GM21576 (cell line): ENCODE measurements around the gene ABCG1.
"Not testable (repeated sequence)": the region's sequence is repeated elsewhere in the genome, so short reads cannot be mapped to it uniquely, and the experiment has no call there.

ENCODE experiments used
- ATAC-seq: cut with Tn5 transposase; IDR thresholded peaks from one replicate; pipeline ENCODE4 v1.9.1; 2021; ENCODE audit warnings: mild to moderate bottlenecking, moderate library complexity; ENCODE audit not compliant: unreplicated experiment

The ABCG1 gene

DNA sequence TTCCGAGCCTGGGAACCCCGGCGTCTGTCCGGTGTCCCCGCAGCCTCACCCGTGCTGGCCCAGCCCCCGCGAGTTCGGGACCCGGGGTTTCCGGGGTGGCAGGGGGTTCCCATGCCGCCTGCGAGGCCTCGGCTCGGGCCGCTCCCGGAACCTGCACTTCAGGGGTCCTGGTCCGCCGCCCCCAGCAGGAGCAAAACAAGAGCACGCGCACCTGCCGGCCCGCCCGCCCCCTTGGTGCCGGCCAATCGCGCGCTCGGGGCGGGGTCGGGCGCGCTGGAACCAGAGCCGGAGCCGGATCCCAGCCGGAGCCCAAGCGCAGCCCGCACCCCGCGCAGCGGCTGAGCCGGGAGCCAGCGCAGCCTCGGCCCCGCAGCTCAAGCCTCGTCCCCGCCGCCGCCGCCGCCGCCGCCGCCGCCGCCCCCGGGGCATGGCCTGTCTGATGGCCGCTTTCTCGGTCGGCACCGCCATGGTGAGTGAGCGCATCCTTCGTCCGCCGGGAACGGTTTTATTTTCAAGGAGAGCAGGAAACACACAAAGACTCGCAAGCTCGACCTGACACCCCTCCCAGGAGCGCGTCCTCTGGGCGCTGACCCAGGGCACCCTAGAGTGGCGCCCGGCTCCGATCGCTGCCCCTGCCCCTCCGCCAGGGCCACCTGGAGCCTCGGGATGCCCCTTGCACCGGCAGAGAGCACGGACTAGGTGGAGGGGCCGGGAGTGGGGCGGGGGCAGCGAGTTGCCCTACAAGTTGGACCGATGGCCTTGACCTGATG is at the start of gene ABCG1:
TSS of gene ABCG1 (plus strand) at position 305 of the 770 bp plus-strand sequence. CDS start at position 428, 123 bp downstream.
- peak; percentile 29 for ATAC-seq

GRCh38 chr21:42169758-42170157 is 49.2 kb upstream of the ABCG1 start:
- ATAC-seq = no peak

DNA sequence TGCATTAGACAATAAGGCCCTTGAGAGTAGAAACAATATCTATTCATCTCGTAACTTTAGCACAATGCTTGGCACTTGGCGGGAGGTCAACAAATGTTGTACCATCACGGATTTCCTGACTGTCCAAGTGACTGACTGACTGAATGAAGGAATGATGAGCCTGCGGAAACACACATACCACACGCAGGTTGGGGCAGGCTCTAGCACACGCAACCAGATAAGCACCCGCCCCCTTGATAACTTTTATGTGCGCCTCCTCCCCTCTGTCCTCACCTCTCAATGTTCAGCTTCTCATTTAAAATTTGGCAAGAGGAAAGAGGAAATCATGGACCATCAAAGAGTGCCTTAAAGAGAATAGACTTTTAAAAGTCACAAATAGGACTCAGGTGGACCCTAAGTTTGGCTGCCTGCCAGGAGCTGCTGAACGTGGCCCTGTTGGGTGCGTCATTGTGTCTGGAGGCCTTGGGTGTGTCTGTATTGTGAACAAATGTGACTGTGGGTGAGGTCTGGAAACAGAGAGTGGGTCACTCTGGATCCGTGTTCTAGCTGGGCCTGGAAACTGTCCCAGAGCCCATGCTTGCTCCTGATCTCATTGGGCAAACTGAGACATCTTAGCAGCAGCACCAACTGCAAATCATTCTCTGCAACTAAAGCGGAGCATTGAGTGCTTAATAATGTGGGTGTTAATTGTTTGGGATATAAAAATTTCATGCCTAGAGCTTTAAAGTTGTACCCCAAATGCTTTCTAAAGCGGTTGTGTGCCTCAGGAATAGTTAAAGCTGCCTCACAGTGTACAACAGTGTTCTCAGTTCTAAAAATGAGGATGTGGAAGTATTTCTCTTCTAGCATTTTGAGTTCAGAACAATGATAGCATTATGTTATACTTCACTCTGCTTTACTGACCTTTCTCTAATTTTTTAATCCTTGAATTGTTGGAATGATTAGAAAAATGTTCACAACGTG is 47.6 kb upstream of the ABCG1 start:
- no peak for ATAC-seq

GRCh38 chr21:42172596-42173483 is 46.1 kb upstream of the ABCG1 start:
- ATAC-seq = no peak

DNA sequence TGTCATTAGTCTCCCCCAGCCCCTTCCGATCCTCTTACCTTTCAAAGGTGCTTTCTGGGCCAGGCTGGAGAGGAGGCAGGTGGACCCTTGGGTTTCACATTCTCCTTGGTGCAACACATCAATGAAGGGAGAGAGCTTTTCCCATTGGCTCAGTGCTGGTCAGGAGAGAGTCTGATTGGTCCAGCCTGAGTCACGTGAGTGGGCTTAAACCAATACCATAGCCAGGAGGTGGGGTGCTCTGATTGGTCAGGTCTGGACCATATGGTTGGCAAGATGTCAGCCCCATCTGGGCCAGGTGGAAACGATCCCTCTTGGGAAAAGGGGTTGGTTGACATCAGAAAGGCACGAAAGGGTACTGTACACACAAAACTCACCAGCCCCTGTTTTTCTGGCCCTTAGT is 44.8 kb upstream of the ABCG1 start:
- ATAC-seq = no peak

GRCh38 chr21:42175110-42175710 is 43.7 kb upstream of the ABCG1 start:
- ATAC-seq = no peak

GRCh38 chr21:42176859-42177258 is 42.1 kb upstream of the ABCG1 start:
- no peak for ATAC-seq

DNA sequence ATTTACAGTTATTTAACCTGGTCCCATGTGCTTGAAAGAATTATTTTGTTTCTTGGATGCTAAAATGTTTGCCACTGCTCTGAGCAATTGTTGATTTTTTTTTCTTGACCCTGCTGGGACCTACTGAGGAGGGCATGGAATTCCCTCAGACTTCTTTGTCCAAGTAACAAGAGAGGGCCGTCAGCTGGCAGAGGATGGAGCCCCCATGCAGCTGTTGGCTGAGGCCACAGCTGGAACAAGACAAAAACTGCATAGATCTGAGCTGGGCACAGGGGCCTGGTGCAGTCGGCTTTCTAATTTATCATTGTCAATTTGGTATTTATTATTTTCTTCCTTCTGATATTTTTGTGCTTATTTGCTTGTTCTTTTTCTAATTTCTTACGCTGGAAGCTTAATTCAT is 39.6 kb upstream of the ABCG1 start:
- no peak for ATAC-seq

DNA sequence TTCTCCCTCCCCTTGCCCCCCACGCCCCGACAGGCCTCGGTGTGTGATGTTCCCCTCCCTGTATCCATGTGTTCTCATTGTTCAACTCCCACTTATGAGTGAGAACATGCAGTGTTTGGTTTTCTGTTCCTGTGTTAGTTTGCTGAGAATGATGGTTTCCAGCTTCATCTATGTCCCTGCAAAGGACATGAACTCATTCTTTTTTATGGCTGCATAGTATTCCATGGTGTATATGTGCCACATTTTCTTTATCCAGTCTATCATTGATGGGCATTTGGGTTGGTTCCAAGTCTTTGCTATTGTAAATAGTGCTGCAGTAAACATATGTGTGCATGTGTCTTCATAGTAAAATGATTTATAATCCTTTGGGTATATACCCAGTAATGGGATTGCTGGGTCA is 38.9 kb upstream of the ABCG1 start:
- ATAC-seq = not testable (repeated sequence)

- no peak for ATAC-seq
These were observed 36.1 kb upstream of the ABCG1 start for GRCh38 chr21:42182713-42183371.

DNA sequence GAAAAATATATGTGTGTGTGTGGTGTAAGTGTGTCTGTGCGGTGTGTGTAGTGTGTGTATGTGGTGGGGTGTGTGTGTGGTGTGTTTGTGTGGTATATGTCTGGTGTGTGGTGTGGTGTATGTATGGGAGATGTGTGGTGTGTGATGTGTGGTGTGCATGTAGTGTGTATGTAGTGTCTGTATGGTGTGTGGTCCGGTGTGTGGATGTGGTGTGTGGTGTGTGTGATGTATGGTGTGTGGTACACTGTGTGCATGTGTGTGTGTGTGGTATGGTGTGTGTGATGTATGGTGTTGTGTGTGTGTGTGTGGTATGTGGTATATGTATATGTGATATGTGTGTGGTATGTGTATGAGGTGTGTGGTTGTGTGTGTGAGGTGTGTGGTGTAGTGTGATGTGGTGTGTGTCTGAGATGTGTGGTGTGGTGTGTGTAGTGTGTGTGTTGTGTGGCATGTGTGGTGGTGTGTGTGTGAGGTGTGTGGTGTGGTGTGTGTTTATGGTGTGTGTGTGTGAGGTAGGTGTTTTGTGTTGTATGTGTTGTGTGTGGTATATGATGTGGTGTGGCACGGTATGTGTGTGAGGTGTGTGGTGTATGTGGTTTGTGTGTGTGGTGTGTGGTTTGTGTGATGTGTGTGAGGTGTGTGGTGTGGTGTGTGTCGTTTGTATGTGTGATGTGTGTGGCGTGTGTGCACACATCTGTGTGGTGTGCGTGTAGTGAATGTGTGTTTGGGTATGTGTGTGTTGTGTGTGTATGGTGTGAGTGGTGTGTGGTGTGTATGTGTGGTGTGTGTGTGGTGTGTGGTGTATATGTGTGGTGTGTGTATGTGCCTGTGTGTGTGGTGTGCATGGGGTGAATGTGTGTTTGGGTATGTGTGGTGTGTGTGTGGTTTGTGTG is 35.3 kb upstream of the ABCG1 start:
- no peak for ATAC-seq

- ATAC-seq = no peak
These were observed 32.3 kb upstream of the ABCG1 start for GRCh38 chr21:42186591-42186990.

DNA sequence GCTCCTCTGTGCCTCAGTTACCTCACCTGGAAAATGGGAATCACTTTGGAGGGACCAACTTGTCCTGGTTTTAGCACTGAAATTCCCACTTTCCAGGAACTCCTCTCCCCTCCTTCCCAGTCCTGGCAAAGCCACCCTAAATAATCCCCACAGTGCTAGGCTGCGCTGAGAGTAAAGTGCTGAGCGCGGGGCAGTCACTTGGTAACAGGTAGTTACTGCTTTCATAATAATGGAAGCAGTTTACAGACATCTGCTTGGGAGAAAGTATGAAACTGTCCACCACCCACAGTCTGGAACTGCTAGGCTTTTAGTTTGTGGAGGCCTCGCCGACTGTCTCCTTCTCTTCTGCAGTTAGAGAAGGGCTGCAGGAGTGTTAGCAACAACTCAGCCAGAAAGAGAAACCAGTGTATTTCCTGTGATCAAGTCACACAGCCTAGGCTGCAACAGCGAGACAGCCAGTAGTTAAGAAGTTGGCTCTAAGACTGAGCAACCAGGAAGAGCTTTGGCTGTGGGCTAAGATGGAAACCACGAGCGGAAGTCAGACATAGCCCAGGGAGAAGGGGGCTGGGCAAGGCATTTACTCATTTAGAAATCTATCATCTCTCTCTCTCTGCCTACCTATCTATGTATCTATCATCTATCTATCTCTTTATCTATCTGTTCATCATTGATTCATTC is 30.8 kb upstream of the ABCG1 start:
- peak; percentile 96 for ATAC-seq

DNA sequence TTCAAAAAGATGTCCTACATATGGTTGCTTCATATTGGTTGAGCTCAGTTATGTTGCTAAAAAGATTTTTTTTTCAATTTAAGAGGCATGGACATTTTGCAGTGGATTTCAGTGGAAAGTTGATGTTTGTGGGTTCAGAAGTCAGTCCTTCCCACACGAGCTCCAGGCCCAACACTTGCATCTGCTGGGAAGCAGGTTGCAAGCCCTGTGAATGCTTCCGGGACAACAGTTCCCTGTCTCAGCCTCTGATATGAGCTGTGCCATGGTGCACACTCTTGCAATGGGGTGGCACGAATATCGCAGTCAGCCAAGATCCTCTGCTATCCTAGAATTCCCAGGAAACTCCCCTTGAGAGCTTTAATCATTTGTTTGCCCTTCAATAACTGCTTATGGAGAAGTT is 30.3 kb upstream of the ABCG1 start:
- ATAC-seq = no peak

- ATAC-seq = no peak
These were observed 29.5 kb upstream of the ABCG1 start for GRCh38 chr21:42189431-42189830.

DNA sequence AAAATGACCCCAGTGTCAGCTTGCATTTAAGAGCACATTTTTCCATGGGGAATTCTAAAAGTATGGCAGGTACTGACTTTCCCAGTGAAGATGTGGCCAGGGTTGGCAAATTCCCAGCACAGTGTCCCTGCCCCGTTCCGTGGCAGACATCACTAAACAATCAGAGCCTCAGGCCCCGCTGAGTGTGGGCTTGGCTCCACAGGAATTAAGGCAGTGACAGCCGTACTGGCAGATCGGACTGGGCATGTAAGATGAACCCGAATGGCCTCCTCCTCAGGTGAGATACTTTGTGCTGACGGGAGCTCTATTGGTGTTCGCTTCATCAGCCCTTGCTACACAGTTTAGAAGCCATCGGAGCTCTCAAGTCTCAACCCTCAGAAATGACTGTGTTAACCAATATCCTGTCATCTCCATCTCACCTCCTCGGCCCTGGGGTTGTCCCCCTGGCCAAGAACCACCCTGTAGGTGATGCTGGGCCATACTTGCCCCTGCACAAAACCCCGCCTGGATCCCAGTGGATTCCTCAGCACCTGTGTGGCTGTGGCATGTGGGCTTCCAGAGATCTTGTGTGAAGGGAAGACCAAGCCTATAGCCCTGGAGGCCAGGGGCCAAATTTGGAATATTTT is 29.0 kb upstream of the ABCG1 start:
- no peak for ATAC-seq

DNA sequence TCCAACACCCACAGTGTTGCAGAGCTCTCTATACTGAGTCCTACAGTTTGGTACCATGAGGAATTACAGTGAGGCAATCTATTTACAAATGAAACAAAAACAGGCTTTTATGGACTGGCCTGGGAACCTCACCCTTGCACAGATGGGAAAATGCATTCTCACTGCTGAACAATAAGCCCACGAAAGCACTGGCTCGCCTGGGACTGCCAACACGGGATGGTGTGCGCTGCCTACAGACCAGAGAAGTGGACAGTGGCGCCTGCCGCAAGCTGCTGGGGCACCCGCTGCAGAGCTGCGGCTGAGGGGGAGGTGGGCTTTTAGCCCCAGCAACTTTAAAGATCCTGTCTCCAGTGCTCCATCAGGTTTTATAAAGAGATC is 28.5 kb upstream of the ABCG1 start:
- ATAC-seq = no peak

DNA sequence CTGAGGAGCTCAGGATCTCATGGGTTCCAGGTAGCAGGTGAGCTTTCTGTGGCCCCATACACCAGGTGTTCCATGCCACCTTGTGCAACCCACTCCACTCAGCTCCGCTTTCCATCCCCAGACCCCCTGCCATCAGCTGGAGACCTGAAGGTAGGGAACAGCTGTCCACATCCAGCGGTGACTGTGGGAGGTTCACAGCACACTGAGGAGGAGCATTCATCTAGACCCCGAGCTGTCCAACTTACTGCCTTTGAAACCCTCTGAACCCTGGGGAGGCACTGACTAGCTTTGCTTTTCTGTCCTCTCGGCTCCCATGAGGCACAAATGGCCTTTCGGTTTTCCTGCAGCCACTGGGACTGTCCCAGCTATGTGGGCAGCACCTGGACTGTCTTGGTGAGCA is 27.9 kb upstream of the ABCG1 start:
- ATAC-seq = no peak
